Body of pancreas (tissue), 4 donors: ENCODE results near the gene TMEM8B.

Experiments
- POLR2A ChIP-seq, 3 donors: fragments of 450-650 bp; IDR thresholded peaks; one replicate each; pipeline ENCODE4 v1.6.1; 2016; ENCODE audit warnings: antibody characterized with exemption in 3 of 3, mild to moderate bottlenecking in 2 of 3
- TF ChIP-seq, protein P1 (sequence below), 7 experiments: fragments of 450-650 bp in 4 of 7; fragments of 200-600 bp in 3 of 7; sonication (generic) in 3 of 7; IDR thresholded peaks; one replicate each; pipeline ENCODE4 v1.5.1; 2016 to 2019; ENCODE audit warnings: antibody characterized with exemption in 7 of 7

DNA sequence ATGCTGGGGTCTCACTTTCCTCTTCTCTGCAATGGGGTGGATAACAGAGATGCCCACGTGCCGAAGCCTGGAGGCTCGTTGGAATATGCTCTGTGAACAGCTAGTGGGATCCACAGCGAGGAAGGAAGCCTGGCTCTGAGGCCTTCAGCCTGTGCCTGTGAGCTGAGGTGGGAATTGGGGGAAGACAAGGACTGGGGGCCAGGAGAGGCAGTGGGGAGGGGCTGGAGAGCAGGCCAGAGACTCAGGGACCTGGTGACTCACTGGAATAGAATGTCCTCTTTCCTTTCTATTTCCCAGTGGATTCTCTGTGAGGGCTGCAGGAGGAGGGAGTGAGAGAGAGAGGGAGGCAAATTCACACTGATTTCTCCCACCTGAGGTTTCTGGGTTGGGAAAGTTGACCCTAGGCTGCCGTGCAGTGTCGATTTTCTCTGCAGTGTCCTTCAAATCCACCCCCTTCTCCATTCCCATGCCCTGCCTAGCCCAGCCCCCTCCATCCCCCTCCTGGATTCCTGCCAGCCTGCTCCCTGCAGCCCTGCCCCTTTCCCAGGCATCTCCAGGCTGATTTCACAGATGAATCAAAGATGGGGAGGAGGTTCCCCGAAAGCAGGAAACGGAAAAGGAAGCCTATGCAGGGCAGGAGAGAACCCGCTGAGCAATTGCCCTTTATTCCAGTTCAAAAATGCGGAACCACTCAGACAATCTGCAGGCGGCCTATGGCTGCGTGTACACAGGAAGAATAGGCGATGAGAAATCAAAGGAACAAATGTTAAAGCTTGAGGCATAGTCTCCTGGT lies 78.9 kb downstream of the TMEM8B start:
- TF ChIP-seq, protein P1, sequence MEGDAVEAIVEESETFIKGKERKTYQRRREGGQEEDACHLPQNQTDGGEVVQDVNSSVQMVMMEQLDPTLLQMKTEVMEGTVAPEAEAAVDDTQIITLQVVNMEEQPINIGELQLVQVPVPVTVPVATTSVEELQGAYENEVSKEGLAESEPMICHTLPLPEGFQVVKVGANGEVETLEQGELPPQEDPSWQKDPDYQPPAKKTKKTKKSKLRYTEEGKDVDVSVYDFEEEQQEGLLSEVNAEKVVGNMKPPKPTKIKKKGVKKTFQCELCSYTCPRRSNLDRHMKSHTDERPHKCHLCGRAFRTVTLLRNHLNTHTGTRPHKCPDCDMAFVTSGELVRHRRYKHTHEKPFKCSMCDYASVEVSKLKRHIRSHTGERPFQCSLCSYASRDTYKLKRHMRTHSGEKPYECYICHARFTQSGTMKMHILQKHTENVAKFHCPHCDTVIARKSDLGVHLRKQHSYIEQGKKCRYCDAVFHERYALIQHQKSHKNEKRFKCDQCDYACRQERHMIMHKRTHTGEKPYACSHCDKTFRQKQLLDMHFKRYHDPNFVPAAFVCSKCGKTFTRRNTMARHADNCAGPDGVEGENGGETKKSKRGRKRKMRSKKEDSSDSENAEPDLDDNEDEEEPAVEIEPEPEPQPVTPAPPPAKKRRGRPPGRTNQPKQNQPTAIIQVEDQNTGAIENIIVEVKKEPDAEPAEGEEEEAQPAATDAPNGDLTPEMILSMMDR (IDR thresholded peaks at IDR 0.05), result no peak
- peak in 1 of 3 donors; percentile 3 for TF ChIP-seq POLR2A (IDR thresholded peaks at IDR 0.05)
